Measurements from ENCODE around the gene ZNF654.

Gene ZNF654

DNA sequence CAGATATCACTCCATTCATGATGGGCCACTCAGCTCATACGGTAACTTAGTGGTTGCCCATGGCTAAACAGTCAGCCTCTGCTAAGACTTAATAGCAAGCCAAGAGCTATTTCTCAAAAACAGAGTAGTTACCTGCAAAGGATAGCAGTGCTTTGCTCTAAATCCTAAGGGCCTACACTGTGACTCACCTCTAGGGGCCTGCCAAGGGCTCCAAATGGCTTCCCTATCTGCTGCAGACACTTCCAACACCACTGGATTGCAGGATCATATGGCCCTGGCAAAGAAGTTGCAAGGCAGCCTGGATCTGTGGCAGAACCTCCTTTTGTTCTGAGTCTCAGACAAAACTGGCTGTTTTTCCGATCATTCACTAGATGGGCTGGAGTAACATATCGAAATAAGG is 18.1 kb upstream of the ZNF654 start:
- TF ChIP-seq, protein P1, sequence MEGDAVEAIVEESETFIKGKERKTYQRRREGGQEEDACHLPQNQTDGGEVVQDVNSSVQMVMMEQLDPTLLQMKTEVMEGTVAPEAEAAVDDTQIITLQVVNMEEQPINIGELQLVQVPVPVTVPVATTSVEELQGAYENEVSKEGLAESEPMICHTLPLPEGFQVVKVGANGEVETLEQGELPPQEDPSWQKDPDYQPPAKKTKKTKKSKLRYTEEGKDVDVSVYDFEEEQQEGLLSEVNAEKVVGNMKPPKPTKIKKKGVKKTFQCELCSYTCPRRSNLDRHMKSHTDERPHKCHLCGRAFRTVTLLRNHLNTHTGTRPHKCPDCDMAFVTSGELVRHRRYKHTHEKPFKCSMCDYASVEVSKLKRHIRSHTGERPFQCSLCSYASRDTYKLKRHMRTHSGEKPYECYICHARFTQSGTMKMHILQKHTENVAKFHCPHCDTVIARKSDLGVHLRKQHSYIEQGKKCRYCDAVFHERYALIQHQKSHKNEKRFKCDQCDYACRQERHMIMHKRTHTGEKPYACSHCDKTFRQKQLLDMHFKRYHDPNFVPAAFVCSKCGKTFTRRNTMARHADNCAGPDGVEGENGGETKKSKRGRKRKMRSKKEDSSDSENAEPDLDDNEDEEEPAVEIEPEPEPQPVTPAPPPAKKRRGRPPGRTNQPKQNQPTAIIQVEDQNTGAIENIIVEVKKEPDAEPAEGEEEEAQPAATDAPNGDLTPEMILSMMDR (IDR thresholded peaks at IDR 0.05): no peak

DNA sequence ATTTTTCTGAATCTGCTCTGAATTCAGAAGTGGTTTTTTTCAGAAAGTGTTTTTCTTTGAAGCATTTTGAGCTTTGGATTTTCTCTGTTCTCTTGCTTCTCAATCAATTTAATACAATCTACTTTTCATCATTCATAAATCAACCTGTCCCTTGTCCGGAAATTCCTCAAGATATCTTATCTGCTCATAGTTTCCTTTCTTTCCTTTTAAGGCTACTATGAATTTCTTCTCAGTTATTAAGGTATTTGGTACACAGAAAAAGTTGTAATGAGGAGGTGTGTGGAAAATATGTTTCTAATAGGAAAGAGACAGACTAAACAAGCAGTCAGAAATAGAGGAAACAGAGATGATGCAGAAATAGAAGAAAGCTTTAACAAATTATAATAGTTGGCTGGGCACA is 14.6 kb upstream of the ZNF654 start:
- TF ChIP-seq, protein P1 (IDR thresholded peaks at IDR 0.05): no peak

DNA sequence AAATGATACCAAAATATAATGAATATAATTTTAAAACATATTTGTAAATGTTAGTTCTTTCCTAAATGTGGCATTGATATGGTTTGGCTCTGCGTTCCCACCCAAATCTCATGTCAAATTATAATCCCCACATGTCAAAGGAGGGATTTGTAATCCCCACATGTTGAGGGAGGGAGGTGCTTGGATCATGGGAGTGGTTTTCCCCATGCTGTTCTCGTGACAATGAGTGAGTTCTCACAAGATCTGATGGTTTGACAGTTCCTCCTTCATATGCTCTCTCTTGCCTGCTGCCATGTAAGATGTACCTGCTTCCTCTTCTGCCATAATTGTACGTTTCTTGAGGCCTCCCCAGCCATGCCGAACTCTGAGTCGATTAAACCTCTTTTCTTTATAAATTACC is 12.3 kb upstream of the ZNF654 start:
- TF ChIP-seq, protein P1 (IDR thresholded peaks at IDR 0.05): no peak

DNA sequence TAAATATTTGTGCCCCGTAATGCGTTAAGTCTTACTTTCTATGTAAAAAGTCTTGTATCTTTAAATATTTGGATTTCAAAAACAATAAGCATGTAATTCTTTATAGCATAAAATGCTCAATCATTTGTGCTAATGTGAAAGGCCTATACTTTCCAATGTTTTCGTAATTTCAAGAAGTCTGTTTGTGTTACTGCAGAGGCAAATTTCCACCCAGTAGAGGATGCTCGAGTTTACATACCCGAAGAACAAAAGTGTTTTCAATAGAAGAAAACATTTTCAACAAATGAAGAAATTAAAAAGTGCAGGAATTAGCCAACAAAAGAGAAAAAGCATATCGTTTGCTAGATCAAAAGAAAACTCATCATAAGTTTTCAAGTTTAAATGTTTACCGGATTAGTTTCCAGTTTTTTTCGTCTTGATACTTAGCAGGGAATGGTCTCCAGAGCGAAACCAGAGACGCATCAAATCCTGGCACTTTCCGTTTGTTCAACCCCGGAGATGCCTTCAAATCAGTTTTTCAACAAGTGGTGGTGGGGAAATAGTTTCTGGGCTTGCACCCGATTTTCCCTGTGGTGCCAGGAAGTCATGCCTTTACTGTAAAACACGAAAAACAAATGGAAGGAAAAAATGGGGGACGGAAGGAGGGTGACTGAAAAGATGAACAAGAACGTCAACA is 1.3 kb upstream of the ZNF654 start:
- TF ChIP-seq, protein P1 (IDR thresholded peaks at IDR 0.05): peak; percentile 43

DNA sequence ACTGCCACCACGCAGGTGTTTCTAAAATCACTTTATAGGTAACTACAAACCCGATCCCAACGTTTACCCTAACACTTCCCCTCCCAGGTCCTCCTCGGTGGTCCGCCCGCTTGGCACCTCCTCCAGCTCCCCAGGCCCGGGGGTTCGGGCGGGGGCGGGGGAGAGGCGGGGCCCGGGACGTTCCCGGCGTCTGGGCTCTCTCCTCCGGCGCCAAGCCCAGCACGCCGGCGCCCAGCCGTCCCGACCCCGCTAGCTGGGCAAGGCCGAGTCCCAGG is 812 bp upstream of the ZNF654 start:
- TF ChIP-seq, protein P1 (IDR thresholded peaks at IDR 0.05): no peak

DNA sequence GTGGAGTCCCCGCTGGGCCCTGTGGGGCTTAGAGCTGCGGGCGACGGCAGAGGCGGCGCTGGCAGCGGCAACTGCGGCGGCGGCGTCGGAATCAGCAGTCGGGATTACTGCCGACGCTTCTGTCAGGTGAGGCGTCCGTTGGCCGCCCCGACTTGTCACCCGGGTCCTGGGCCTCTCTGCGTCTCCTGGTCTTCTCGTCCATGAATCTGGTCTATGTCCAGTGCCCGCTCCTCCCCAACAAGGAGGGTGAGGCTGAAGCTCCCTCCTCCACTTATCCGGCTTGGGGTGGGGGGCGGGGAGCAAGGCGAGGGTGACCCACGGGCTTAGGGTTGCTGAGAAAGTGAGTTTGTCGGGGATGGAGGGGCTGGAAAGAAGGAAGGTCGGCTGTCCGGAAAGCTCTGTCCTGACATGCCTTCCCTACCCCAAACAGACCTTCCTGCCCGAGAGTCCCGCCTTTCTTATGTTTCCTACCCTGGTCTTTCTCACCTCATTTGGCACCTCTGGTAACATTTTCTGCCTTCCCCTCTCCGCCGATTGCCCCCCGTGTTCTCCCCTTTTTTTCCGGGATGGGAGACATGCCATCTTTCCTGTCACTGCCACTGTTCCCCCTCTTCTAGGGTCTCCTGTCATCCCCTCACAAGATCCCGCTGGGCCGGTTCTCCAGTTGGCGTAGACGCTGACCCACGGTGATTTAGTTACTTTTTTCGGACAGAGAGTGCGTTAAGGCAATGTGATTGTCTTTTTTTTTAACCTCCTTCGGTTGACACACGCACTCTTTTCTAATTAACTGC is 520 bp downstream of the ZNF654 start:
- TF ChIP-seq, protein P1 (IDR thresholded peaks at IDR 0.05): no peak

DNA sequence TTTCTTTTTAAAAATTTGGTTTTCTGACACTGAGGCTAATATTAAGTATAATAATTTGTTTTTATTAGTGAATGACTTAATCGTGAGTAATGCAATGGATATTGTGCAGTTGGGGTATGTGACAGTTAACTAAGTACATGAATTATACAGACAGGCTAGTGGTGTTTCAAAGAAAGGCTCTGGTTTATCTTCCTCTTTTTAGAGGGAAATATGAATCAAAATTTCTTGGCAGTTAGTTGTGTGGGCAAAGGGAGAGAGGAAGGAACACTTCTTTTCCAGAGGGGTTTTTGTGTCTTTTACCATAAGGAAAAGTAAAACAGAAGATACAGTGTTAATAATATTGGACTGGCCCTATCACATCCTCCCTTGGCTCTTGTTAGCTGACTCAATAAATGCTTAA is 2.7 kb downstream of the ZNF654 start:
- TF ChIP-seq, protein P1 (IDR thresholded peaks at IDR 0.05): no peak

All from LNCAP (cell line).